PFSK-1 (cell line): ENCODE data around the gene ADD2.

Experiments used
- FOXP2 ChIP-seq: optimal IDR thresholded peaks from 2 replicates; pipeline ENCODE3; 2011; ENCODE audit warnings: borderline replicate concordance, control low read depth, inconsistent platforms; ENCODE audit not compliant: insufficient read depth; ENCODE audit errors: extremely low read length, extremely low read depth
- POLR2AphosphoS5 ChIP-seq: IDR thresholded peaks from 2 replicates; pipeline ENCODE4 v1.6.1; 2012; ENCODE audit warnings: low read depth, mild to moderate bottlenecking, control low read depth, low read length, moderate library complexity
- REST ChIP-seq, 2 experiments: IDR thresholded peaks; 2 replicates each; pipeline versions ENCODE4 v1.6.1 to v1.8.0; 2011 to 2012; ENCODE audit warnings: low read depth in 2 of 2, low read length in 2 of 2, control low read depth in 1 of 2, inconsistent platforms in 1 of 2, mild to moderate bottlenecking in 1 of 2, moderate library complexity in 1 of 2; ENCODE audit not compliant: insufficient read depth in 1 of 2
- SIN3A ChIP-seq: IDR thresholded peaks from 2 replicates; pipeline ENCODE4 v1.6.1; 2012; ENCODE audit warnings: mild to moderate bottlenecking, low read length, moderate library complexity, borderline replicate concordance; ENCODE audit not compliant: insufficient read depth
- TAF1 ChIP-seq: IDR thresholded peaks from 2 replicates; pipeline ENCODE4 v1.6.1; 2012; ENCODE audit warnings: low read length, control low read depth, borderline replicate concordance; ENCODE audit not compliant: insufficient read depth

The ADD2 gene

GRCh38 chr2:70708376-70709199, 59.4 kb downstream of the ADD2 start:
- TF ChIP-seq SIN3A: no peak
- TF ChIP-seq TAF1: no peak
- TF ChIP-seq POLR2AphosphoS5: no peak
- no peak for TF ChIP-seq FOXP2
- TF ChIP-seq REST (IDR thresholded peaks at IDR 0.05; ENCODE audit: insufficient read depth in 1 of 2, low read depth in 2 of 2, low read length in 2 of 2): no peak

- no peak for TF ChIP-seq FOXP2
Measured at GRCh38 chr2:70707706-70708105, 60.3 kb downstream of the ADD2 start.

DNA sequence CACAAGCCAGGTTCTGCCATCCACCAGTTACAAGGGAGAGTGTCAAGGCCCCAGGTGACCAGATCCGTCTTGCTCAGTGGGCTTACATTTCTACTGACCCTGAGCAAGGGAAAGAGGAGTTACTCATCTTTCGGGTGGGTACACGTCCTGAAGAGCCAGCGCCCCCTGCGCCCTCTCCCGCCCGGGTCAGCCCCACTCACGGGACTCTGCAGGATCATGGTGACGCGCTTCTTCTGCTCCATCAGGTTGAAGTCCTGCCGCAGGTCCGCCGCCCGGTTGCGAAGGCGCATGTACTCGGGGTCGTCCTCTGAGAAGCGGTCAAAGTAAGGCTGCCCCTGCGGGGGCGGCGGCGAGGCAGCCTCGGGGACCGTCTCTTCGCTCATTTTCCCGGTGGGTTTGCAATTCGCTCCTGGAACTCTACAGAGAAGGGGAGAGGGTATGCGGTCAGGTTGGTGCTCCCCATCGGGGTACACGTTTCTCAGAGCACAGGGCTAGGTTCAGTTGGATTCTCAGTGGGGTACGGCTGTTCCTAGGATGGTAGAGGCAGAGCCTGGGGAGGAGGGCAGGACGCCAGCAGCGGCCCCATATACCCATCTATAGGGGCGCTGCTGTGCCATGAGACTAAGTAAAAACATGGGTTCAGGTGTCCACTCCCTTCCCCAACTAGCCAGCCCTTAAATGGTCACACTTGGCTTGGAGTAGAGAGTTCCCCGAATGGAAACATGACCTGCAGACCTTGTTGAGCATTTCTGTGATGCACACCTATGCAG, 61.8 kb downstream of the ADD2 start:
- TF ChIP-seq SIN3A: no peak
- no peak for TF ChIP-seq REST (IDR thresholded peaks at IDR 0.05; ENCODE audit: insufficient read depth in 1 of 2, low read depth in 2 of 2, low read length in 2 of 2)
- TF ChIP-seq FOXP2: no peak
- no peak for TF ChIP-seq TAF1
- TF ChIP-seq POLR2AphosphoS5: no peak

DNA sequence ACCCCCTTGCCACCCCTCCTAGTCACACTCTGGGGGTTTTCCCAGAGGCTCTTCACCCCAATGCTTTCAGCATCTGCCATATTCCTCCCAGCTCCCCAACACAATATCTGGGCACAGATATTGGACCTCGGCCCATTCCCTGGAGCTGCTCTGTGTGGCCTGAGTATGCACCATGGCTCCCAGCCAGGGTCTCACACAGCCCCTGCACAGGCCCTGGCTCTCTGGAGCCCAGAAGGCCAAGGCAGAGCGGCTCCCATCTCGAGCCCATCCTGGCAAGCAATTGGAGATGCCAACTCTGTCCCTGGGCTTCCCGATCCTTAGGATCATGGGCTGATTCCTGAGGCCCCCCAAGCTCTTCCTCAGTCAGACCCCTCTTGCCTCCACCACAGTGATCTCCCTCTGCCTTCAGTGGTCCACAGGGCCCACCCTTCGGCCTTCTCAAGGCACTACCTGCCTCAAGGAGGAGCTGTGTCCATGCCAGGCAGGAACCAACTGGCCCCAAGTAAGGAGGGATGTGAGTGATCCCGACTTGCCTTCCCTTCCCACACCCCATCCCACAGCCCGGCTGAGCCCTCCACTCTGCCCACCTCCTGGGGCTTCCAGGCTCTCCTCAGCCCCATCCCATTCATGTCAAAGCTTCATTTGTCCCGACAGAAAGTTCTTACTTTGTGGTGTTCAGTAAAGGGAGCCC, 62.7 kb downstream of the ADD2 start:
- TF ChIP-seq TAF1: no peak
- TF ChIP-seq SIN3A: no peak
- TF ChIP-seq REST (IDR thresholded peaks at IDR 0.05; ENCODE audit: insufficient read depth in 1 of 2, low read depth in 2 of 2, low read length in 2 of 2): no peak
- no peak for TF ChIP-seq POLR2AphosphoS5
- TF ChIP-seq FOXP2: no peak

DNA sequence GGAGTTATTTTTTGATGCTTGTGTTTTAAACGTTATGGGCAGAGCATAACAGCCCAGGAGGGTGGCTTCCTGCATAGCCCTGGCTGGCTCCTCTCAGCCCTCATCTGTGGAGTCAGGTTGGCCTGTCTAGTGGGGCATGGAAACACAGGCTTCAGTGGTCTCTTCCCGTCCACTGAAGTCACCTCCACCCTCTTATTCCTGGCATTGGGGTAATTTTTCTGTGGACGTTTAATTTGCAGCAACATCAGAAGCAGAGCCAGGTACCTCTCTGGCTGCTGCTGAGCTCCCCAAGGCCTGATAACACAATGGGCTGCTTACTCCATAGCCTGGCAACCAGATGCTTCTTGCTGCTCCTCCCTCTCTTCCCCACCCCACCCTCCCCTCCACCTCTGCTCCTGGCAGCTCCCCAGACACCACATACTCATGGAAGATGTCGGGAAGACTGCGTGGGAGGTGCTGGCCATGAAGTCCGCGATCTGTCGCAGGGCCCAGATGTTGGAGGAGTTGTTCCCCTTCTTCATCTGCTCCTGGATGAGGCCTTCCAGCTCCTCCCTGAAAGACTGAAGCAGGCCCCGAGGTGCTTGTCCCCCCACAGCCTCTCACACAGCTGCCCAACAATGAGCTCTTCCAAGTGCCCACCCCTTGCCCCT, 64.0 kb downstream of the ADD2 start:
- no peak for TF ChIP-seq FOXP2
- TF ChIP-seq POLR2AphosphoS5: no peak
- no peak for TF ChIP-seq SIN3A
- TF ChIP-seq REST (IDR thresholded peaks at IDR 0.05; ENCODE audit: insufficient read depth in 1 of 2, low read depth in 2 of 2, low read length in 2 of 2): no peak
- no peak for TF ChIP-seq TAF1
